ENCODE data around the gene GLS2.

GLS2 gene

GRCh38 chr12:56488041-56488955 is at the start of gene GLS2:
Gene GLS2, minus strand, starts transcription at chr12:56488161. Its CDS starts 43 bp downstream, at chr12:56488118.
- Histone ChIP-seq H3K36me3 (ENCODE audit: insufficient read depth, low read length) (no peaks in the 10 kb centered on the region), H3K27me3 (ENCODE audit: insufficient read depth, low read length, poor library complexity, severe bottlenecking) (no peaks in the 10 kb centered on the region), H2AFZ (ENCODE audit: low read length) (no peak within 1 kb of the TSS), H3K9me3 (ENCODE audit: insufficient read depth, low read depth, low read length) (no peaks in the 10 kb centered on the region), H3K4me1 (ENCODE audit: insufficient read depth, low read length, poor library complexity, severe bottlenecking) (no peaks in the 10 kb centered on the region), H3K4me3 (ENCODE audit: low read length, poor library complexity, severe bottlenecking) (no peak within 1 kb of the TSS), H3F3A (ENCODE audit: low read depth) (no peaks in the 10 kb centered on the region), H4K20me1 (ENCODE audit: insufficient read depth, low read length, poor library complexity, severe bottlenecking) (no peaks in the 10 kb centered on the region), H3K9ac (ENCODE audit: low read depth, low read length, poor library complexity, severe bottlenecking) (no peak within 1 kb of the TSS), H3K79me2 (ENCODE audit: insufficient read depth, low read length) (no peaks in the 10 kb centered on the region), H3K9me2 (replicated peaks; ENCODE audit: low read depth, low read length) (no peaks in the 10 kb centered on the region), H3K4me2 (ENCODE audit: low read depth, low read length, poor library complexity, severe bottlenecking) (no peak within 1 kb of the TSS)
- TF ChIP-seq CTCF (conservative IDR thresholded peaks at IDR 0.05; ENCODE audit: low read length): no peak

- Histone ChIP-seq H3K9ac (ENCODE audit: low read depth, low read length, poor library complexity, severe bottlenecking) (no peak overlapping the region), H3K9me2 (replicated peaks; ENCODE audit: low read depth, low read length) (no peaks in the 10 kb centered on the region), H2AFZ (ENCODE audit: low read length) (no peak overlapping the region), H3F3A (ENCODE audit: low read depth) (no peaks in the 10 kb centered on the region), H3K4me3 (ENCODE audit: low read length, poor library complexity, severe bottlenecking) (no peak overlapping the region), H3K27me3 (ENCODE audit: insufficient read depth, low read length, poor library complexity, severe bottlenecking) (no peaks in the 10 kb centered on the region), H3K79me2 (ENCODE audit: insufficient read depth, low read length) (no peaks in the 10 kb centered on the region), H3K4me1 (ENCODE audit: insufficient read depth, low read length, poor library complexity, severe bottlenecking) (no peaks in the 10 kb centered on the region), H3K4me2 (ENCODE audit: low read depth, low read length, poor library complexity, severe bottlenecking) (no peak overlapping the region), H4K20me1 (ENCODE audit: insufficient read depth, low read length, poor library complexity, severe bottlenecking) (no peaks in the 10 kb centered on the region), H3K36me3 (ENCODE audit: insufficient read depth, low read length) (no peaks in the 10 kb centered on the region), H3K9me3 (ENCODE audit: insufficient read depth, low read depth, low read length) (no peaks in the 10 kb centered on the region)
- TF ChIP-seq EZH2phosphoT487 (IDR thresholded peaks at IDR 0.05; ENCODE audit: borderline replicate concordance) (no peak), CTCF (conservative IDR thresholded peaks at IDR 0.05; ENCODE audit: low read length) (no peak)
These were observed 49.6 kb upstream of the GLS2 start for GRCh38 chr12:56537546-56537945.

- no peak overlapping the region for H2AFZ ChIP-seq (ENCODE audit: low read length)
- H3K9me3 ChIP-seq (ENCODE audit: insufficient read depth, low read depth, low read length): no peaks in the 10 kb centered on the region
- H3K9ac ChIP-seq (ENCODE audit: low read depth, low read length, poor library complexity, severe bottlenecking): no peak overlapping the region
- TF ChIP-seq CTCF (conservative IDR thresholded peaks at IDR 0.05; ENCODE audit: low read length): no peak
- no peaks in the 10 kb centered on the region for H3K27me3 ChIP-seq (ENCODE audit: insufficient read depth, low read length, poor library complexity, severe bottlenecking)
- H3F3A ChIP-seq (ENCODE audit: low read depth): no peaks in the 10 kb centered on the region
- H3K79me2 ChIP-seq (ENCODE audit: insufficient read depth, low read length): no peaks in the 10 kb centered on the region
- H3K4me1 ChIP-seq (ENCODE audit: insufficient read depth, low read length, poor library complexity, severe bottlenecking): peaks cover 7% of the 10 kb centered on the region
- H3K4me3 ChIP-seq (ENCODE audit: low read length, poor library complexity, severe bottlenecking): no peak overlapping the region
- no peak overlapping the region for H3K4me2 ChIP-seq (ENCODE audit: low read depth, low read length, poor library complexity, severe bottlenecking)
- no peaks in the 10 kb centered on the region for H3K36me3 ChIP-seq (ENCODE audit: insufficient read depth, low read length)
- no peaks in the 10 kb centered on the region for H3K9me2 ChIP-seq (replicated peaks; ENCODE audit: low read depth, low read length)
- no peaks in the 10 kb centered on the region for H4K20me1 ChIP-seq (ENCODE audit: insufficient read depth, low read length, poor library complexity, severe bottlenecking)
These were observed 42.6 kb upstream of the GLS2 start for GRCh38 chr12:56530390-56531055.

All from Loucy (cell line).